DMS 273 treated with DMSO at 0.1 percent for 48 hours (cell line): ENCODE results near the gene YOD1.
"Not testable (repeated sequence)": the region's sequence is repeated elsewhere in the genome, so short reads cannot be mapped to it uniquely, and the experiment has no call there.

Experiments
- DNase-seq: peaks from one replicate; lab custom pipeline; 2025; lab: John Stamatoyannopoulos, UW

The YOD1 gene

GRCh38 chr1:207049054-207049453 lies 2.0 kb downstream of the YOD1 start:
- DNase-seq: no peak

GRCh38 chr1:207048041-207048440 lies 3.0 kb downstream of the YOD1 start:
- DNase-seq: no peak

GRCh38 chr1:207047505-207047904 lies 3.5 kb downstream of the YOD1 start:
- DNase-seq: no peak

DNA sequence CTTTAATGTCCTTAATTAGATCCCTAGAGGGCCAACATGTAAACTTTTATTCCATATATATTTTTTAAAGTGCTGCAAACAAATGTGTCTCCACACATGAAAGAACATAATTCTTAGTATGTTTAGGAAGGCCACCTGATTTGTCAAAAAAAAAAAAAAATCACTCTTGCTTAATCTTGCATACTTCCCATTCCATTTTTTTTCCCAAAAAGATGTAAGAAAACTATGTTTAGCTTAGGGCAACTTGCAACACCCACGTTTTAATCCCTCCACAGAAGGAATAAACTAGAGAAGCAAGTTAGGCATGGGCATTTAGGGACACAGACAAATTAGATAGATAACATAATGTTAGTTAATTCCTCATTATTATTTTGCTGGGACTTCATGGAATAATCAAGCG lies 5.6 kb downstream of the YOD1 start:
- DNase-seq: no peak

DNA sequence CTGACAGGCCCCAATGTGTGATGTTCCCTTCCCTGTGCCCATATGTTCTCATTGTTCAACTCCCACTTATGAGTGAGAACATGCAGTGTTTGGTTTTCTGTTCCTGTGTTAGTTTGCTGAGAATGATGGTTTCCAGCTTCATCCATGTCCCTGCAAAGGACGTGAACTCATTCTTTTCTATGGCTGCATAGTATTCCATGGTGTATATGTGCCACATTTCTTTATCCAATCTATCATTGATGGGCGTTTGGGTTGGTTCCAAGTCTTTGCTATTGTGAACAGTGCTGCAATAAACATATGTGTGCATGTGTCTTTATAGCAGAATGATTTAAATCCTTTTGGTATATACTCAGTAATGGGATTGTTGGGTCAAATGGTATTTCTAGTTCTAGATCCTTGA lies 9.6 kb downstream of the YOD1 start:
- not testable (repeated sequence) for DNase-seq

DNA sequence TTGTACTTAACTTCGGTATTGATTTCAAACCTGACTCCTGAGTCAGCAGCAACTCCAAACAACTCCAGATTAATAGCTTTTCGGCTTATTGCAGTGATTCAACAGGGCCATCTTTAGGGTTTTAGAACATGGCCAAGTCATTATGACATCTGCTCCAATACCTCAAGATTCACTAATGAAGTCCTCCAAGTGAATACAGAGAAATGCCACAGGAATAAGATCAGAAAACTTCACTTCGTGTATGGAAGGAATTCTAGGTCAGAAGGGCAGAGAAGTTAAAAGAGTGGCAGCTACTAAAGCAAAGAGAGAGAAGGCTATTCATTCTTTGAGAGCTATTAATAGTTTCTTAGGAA lies 10.9 kb downstream of the YOD1 start:
- no peak for DNase-seq

DNA sequence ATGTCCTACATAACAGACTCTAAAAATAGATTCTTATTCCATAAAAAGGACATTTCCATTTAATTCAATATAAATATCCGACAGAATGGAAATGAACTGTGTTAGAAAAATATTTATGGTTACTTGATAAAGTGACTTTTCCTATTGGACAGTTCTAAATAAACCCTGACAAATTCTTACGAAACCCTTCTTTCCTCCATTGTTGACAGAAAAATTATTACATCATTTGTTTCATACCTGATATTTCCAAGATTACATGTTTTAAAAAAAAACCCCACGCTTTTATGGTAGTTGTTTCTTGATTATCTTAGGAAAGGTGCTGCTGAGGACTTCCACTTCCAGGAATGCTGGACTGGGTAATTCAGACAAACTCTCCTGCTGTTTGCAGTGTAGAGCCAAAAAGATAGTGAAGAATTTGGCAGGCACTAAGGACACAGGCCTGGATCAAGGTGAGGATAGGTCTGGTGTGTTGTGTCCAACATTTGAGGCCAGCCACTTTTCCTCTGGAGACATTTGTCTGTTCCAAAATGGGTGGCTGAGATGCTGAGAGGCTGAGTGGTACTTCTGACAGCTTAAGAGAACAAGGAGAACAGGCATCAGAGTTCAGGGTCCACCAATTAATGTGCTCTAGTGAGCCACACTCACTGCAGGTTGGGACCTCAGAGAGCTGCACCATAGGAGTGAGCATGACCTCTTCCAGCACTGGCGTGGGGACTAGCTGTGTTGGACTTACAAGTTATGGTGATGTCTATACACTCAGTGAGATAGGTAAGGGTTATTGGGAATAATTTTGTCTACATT lies 11.4 kb downstream of the YOD1 start:
- no peak for DNase-seq

DNA sequence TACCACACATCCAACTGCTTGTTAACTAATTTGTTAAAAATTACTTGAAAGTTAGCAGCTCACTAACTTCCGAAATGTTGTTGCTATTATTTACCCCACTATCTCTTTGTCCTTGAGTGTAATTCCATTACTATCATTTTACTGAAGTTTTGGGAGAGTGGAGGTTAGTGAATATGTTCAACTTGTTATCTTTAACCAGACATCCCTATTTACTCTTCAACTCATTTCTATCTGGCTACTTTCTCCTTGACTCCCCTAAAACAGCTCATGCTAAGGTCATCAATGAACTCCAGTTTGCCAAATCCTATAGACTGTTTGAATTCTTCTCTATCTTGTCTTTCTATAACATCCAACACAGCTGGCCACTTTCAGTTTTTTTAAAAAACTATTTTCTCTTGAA lies 14.1 kb downstream of the YOD1 start:
- no peak for DNase-seq

DNA sequence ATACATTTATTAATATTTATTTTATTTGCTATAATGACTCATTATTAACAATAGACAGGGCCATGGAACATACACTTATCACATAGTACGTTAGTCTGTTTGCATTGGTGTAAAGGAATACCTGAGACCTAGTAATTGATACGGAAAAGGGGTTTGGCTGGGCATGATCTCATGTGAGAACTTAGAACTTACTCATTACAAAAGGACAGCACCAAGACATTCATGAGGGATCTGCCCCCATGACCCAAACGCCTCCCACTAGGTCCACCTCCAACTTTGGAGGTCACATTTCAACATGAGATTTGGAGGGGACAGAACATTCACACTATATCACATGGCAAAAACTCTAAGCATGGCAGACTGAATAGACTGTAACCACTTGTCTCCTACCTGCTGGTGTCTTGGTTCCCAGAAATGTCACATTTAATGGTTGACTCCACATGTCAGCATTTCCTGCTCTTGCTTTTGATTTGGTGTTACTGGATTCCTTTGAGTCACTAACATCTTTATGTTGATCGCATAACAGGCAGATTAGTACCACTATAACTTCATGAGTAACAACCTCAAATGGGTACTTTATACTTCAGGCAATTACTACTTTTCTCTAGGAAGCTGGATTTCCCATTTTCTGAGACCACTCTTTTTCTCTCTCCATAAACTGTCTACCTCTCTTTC lies 15.0 kb downstream of the YOD1 start:
- no peak for DNase-seq

GRCh38 chr1:207034998-207035397 lies 16.0 kb downstream of the YOD1 start:
- no peak for DNase-seq

- DNase-seq: no peak
Measured at GRCh38 chr1:207034208-207034607, 16.8 kb downstream of the YOD1 start.

DNA sequence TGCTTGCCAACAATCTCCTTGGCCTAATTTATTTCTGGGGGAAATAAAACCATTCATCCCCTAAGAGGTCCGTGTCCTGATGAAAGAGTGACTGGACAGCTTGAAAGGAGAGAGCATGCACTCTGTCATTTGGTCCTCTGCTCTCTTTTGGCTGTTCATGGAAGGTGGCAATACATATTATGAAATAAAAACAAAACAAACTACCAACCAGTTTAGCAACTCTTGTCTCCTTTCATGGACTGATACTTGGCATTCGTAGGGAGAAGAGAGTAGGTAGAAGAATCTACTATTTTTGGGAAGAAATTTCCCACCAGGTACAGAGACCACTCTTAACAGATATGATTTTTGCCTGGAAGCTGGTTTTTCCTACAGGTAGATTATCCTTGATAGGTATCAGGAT lies 17.7 kb downstream of the YOD1 start:
- no peak for DNase-seq

DNA sequence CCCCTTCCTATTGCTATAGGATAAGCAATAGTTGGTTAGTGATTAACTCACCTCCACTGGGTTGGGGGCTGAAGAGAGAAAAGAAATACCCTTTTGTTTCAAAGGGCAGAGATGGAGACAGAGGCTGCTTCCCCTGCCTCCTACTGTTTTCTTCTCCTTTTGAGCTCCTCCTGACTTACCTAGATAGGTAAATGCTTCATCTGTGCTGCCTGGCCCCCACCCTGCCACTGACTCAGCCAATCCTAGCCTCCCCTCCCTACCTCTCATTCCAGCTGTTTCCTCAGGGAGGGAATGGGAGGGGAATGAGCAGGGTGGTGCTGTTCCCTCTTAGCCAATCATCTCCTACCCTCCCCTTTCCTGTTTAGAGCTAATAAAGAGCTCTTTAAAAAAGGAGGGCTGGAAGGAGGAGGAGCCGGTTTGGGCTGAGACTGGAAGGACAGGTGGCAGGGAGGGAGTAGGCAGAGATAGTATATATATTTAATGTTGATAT lies 18.4 kb downstream of the YOD1 start, which contains the start of gene C1orf116:
C1orf116 (minus strand) TSS at position 229 of the 490 bp plus-strand sequence. CDS start 5,158 bp downstream, outside the sequence.
- no peak for DNase-seq

GRCh38 chr1:207031632-207032264 lies 19.3 kb downstream of the YOD1 start:
- DNase-seq: no peak

DNA sequence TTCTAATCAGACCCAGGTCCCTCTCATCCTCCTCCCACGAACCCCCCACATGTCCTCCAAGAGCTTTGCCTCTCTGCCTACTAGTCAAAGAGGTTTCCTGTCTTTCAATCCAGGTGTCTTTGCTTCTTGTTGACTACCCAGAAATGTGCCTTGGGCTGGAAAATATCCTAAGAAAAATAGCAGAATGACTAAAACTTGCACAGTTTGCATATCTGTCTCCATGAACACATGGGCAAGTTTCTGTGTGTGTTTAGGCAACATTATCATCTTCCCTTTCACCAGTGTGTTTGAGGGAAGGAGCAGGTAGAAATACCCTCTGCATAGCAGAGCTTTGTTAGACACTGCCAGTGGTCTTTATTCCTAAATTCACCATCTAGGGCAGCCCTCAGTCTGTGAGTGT lies 20.0 kb downstream of the YOD1 start:
- DNase-seq: no peak

GRCh38 chr1:207030522-207031009 lies 20.4 kb downstream of the YOD1 start:
- DNase-seq: no peak

- no peak for DNase-seq
Measured at GRCh38 chr1:207029701-207030521, 21.1 kb downstream of the YOD1 start.

- DNase-seq: no peak
Measured at GRCh38 chr1:207028884-207029650, 21.9 kb downstream of the YOD1 start.

DNA sequence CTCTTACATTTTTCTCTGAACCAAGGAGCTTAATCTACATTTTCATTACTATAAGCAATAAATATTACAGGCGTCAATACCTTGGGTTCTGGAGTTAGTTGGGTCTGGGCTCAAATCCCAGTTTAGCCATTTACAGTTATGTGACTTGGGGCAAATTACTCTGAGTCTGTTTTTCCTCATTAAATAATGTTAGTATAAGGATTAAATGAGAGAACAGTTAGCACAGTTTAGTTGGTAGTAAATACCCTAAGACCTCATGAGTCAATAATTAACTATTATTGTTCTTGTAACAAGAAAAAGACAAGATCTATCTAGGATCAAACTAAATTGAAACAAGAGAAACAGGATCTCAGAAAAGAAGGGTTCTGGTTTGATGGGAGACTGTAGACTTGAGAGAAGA lies 23.1 kb downstream of the YOD1 start:
- no peak for DNase-seq

- no peak for DNase-seq
Measured at GRCh38 chr1:207027206-207027777, 23.7 kb downstream of the YOD1 start.

GRCh38 chr1:207026104-207026534 lies 24.9 kb downstream of the YOD1 start:
- no peak for DNase-seq
